Parathyroid adenoma (tissue), 2 donors: Measurements from ENCODE around the gene FOXK2.
"Not testable (repeated sequence)": the region's sequence is repeated elsewhere in the genome, so short reads cannot be mapped to it uniquely, and the experiment has no call there.

ENCODE experiments used
- H2AFZ ChIP-seq: fragments of 300-600 bp; sonication (generic); one replicate; pipeline ENCODE4 v1.7.0; 2017; ENCODE audit warnings: antibody characterized with exemption, mild to moderate bottlenecking
- H3K27ac ChIP-seq: fragments of 300-600 bp; sonication (generic); one replicate; pipeline ENCODE4 v1.7.0; 2017
- H3K27me3 ChIP-seq: fragments of 300-600 bp; sonication (generic); one replicate; pipeline ENCODE4 v1.7.0; 2017; ENCODE audit warnings: low read length; ENCODE audit not compliant: control insufficient read depth, insufficient read depth
- H3K36me3 ChIP-seq: fragments of 300-600 bp; sonication (generic); one replicate; pipeline ENCODE4 v1.7.0; 2017; ENCODE audit warnings: low read length; ENCODE audit not compliant: control insufficient read depth, insufficient read depth
- H3K4me1 ChIP-seq: fragments of 300-600 bp; sonication (generic); one replicate; pipeline ENCODE4 v1.7.0; 2017; ENCODE audit warnings: control low read depth
- H3K4me2 ChIP-seq: fragments of 300-600 bp; sonication (generic); one replicate; pipeline ENCODE4 v1.7.0; 2017; ENCODE audit warnings: low read length
- H3K4me3 ChIP-seq: fragments of 300-600 bp; sonication (generic); one replicate; pipeline ENCODE4 v1.7.0; 2017; ENCODE audit warnings: low read depth, low read length
- H3K79me2 ChIP-seq: fragments of 300-600 bp; sonication (generic); one replicate; pipeline ENCODE4 v1.7.0; 2017; ENCODE audit warnings: control low read depth
- H3K9ac ChIP-seq: fragments of 300-600 bp; sonication (generic); one replicate; pipeline ENCODE4 v1.7.0; 2017; ENCODE audit warnings: mild to moderate bottlenecking
- H3K9me3 ChIP-seq: fragments of 300-600 bp; sonication (generic); one replicate; pipeline ENCODE4 v1.7.0; 2017; ENCODE audit warnings: low read length; ENCODE audit not compliant: control insufficient read depth
- TF ChIP-seq, protein P1 (sequence below): fragments of 300-600 bp; sonication (generic); IDR thresholded peaks from one replicate; pipeline ENCODE4 v1.7.0; 2017; ENCODE audit warnings: antibody characterized with exemption, mild to moderate bottlenecking
- donor health status: primary hyperparathyroidism.

FOXK2 gene

DNA sequence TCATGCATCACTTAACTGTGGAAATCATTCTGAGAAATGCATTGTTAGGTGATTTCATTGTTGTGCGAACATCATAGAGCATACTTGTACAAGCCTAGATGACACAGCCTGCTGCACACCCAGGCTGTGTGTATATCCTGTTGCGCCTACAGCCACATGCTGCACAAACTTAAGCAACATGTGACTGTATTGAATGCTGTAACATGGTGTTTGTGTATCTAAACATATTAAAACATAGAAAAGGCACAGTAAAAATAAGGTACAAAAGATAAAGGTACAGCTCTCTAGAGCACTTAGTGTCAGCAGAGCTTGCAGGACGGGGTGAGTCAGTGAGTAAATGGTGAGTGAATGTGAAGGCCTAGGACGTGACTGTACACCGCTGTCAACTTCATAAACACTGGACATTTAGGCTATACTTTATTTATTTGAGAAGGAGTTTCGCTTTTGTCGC, 11.9 kb downstream of the FOXK2 start:
- H3K9me3 ChIP-seq: no peaks in the 10 kb centered on the region
- no peaks in the 10 kb centered on the region for H3K36me3 ChIP-seq
- H3K79me2 ChIP-seq: peaks cover 59% of the 10 kb centered on the region
- TF ChIP-seq, protein P1, sequence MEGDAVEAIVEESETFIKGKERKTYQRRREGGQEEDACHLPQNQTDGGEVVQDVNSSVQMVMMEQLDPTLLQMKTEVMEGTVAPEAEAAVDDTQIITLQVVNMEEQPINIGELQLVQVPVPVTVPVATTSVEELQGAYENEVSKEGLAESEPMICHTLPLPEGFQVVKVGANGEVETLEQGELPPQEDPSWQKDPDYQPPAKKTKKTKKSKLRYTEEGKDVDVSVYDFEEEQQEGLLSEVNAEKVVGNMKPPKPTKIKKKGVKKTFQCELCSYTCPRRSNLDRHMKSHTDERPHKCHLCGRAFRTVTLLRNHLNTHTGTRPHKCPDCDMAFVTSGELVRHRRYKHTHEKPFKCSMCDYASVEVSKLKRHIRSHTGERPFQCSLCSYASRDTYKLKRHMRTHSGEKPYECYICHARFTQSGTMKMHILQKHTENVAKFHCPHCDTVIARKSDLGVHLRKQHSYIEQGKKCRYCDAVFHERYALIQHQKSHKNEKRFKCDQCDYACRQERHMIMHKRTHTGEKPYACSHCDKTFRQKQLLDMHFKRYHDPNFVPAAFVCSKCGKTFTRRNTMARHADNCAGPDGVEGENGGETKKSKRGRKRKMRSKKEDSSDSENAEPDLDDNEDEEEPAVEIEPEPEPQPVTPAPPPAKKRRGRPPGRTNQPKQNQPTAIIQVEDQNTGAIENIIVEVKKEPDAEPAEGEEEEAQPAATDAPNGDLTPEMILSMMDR: no peak
- H3K4me3 ChIP-seq: no peak overlapping the region
- H3K27me3 ChIP-seq: no peaks in the 10 kb centered on the region
- no peak overlapping the region for H3K4me2 ChIP-seq
- H3K9ac ChIP-seq: no peak overlapping the region
- H2AFZ ChIP-seq: no peak overlapping the region
- H3K4me1 ChIP-seq: peaks cover 29% of the 10 kb centered on the region
- H3K27ac ChIP-seq: no peak overlapping the region

DNA sequence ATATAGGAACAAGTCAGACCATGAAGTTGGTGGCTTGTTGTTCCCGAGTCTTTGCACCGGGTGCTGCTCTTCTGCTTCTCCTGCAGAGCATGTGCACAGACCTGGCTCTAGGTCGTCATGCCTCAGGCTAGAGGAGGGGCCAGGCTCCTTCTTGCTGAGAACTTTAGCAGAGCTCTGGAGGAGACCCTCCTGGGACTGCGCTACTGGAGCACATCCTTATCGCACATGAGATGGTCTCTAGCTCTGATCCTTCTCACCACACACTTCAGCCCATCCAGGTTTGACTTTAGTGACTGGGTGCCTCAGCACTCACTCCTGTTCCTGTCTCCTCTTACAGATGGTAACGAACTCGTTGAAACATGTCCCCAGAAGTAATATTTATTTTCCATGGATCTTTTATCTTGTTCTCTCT, 14.9 kb downstream of the FOXK2 start:
- H3K4me3 ChIP-seq: no peak overlapping the region
- TF ChIP-seq, protein P1: no peak
- no peak overlapping the region for H2AFZ ChIP-seq
- no peak overlapping the region for H3K4me2 ChIP-seq
- H3K4me1 ChIP-seq: peaks cover 19% of the 10 kb centered on the region
- H3K36me3 ChIP-seq: no peaks in the 10 kb centered on the region
- H3K27ac ChIP-seq: no peak overlapping the region
- no peak overlapping the region for H3K9ac ChIP-seq
- H3K79me2 ChIP-seq: peaks cover 72% of the 10 kb centered on the region
- no peaks in the 10 kb centered on the region for H3K27me3 ChIP-seq
- H3K9me3 ChIP-seq: no peaks in the 10 kb centered on the region

DNA sequence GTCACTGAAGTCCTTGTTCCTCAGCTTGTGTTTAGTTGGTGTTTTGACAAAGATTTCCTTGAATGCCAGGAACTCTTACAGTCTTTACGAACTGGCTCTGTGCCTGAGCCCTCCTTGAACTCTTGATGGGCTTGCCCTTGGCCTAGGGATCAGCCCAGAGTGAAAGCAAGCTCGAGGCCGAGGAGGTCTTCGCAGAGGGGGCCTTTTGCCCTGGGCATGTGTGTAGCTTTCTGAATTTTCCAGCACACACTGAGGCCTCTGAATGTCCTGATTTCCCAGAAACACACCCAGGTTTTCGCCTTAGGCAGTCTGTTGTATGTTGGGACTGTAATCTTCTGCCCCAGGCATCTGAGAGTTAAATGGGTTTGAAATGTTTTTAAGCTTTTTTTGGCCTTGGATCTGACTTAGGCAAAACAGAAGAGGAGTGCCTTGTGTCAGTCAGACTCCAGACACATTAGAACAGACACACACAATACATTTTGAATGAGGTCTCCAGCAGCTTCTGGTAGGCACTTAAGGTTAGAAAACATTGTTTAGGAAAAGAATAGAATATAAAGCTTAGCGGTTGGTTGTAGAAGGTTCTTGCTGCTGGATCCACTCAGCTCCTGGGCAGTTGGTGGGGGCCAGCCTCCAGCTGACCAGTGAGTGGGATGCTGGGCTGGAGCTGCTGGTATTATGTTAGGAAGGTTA, 17.1 kb downstream of the FOXK2 start:
- Histone ChIP-seq H3K4me2 (no peak overlapping the region), H2AFZ (no peak overlapping the region), H3K9ac (no peak overlapping the region), H3K4me1 (peaks cover 17% of the 10 kb centered on the region), H3K27ac (peak overlapping the region; percentile 69), H3K4me3 (no peak overlapping the region), H3K79me2 (peaks cover 74% of the 10 kb centered on the region), H3K9me3 (no peaks in the 10 kb centered on the region), H3K36me3 (no peaks in the 10 kb centered on the region), H3K27me3 (no peaks in the 10 kb centered on the region)
- TF ChIP-seq, protein P1: no peak

DNA sequence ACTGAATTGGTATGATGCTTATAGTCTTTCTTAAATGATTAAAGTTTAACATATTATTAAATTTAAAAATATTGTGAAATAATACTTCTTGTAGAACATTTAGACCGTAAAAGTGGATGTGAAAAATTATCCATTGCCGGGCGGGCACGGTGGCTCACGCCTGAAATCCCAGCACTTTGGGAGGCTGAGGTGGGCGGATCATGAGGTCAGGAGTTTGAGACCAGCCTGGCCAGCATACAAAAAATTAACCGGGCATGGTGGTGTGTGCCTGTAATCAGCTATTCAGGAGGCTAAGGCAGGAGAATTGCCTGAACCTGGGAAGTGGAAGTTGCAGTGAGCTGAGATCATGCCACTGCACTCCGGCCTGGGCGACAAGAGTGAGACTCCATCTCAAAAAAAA, 17.7 kb downstream of the FOXK2 start:
- not testable (repeated sequence) for H3K4me3 ChIP-seq

DNA sequence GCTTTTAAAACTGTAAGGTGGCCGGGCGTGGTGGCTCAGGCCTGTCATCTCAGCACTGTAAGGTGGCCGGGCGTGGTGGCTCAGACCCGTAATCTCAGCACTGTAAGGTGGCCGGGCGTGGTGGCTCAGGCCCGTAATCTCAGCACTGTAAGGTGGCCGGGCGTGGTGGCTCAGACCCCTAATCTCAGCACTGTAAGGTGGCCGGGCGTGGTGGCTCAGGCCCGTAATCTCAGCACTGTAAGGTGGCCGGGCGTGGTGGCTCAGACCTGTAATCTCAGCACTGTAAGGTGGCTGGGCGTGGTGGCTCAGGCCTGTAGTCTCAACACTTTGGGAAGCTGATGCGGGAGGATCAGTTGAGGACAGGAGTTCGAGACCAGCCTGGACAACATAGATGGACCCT, 19.5 kb downstream of the FOXK2 start:
- not testable (repeated sequence) for H2AFZ ChIP-seq, H3K9ac ChIP-seq, H3K27me3 ChIP-seq, H3K9me3 ChIP-seq, H3K4me2 ChIP-seq, H3K36me3 ChIP-seq, H3K4me3 ChIP-seq, H3K27ac ChIP-seq
- Histone ChIP-seq H3K4me1 (peaks cover 17% of the 10 kb centered on the region), H3K79me2 (peaks cover 74% of the 10 kb centered on the region)

More for the DNA sequence above, 17.7 kb downstream of the FOXK2 start:
- not testable (repeated sequence) for H3K4me2 ChIP-seq, H3K9ac ChIP-seq, H3K27me3 ChIP-seq, H3K27ac ChIP-seq, H3K36me3 ChIP-seq, H2AFZ ChIP-seq, H3K9me3 ChIP-seq
- Histone ChIP-seq H3K4me1 (peaks cover 17% of the 10 kb centered on the region), H3K79me2 (peaks cover 74% of the 10 kb centered on the region)

DNA sequence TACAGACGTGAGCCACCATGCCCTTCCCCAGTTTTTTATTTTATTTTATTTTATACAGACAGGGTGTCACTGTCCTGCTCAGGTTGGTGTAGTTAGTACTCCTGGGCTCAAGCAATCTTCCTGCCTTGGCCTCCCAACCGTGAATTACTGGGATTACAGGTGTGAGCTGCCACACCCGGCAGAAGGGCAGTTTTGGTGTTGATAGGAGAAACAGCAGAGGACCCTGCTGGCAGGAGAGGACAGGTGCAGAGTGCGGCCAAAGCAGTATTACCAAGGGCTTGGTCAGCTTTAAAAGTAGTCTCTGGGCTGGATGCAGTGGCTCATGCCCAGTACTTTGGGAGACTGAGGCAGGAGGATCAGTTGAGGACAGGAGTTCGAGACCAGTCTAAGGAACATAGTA, 22.9 kb downstream of the FOXK2 start:
- H3K27me3 ChIP-seq: no peaks in the 10 kb centered on the region
- no peaks in the 10 kb centered on the region for H3K9me3 ChIP-seq
- H3K4me3 ChIP-seq: no peak overlapping the region
- no peaks in the 10 kb centered on the region for H3K4me1 ChIP-seq
- no peak overlapping the region for H3K9ac ChIP-seq
- no peaks in the 10 kb centered on the region for H3K36me3 ChIP-seq
- TF ChIP-seq, protein P1: no peak
- no peak overlapping the region for H3K4me2 ChIP-seq
- no peak overlapping the region for H3K27ac ChIP-seq
- H2AFZ ChIP-seq: no peak overlapping the region
- H3K79me2 ChIP-seq: peaks cover 94% of the 10 kb centered on the region
